ENCODE results near the gene NIT1. TPM values are rescaled to one million over a fixed set of nuclear protein-coding genes. Genes with fewer than 3 reads are reported as not detected.

NIT1 gene
- polyA plus RNA-seq, 4 donors = 47.8 to 55.3 (median 52.1) TPM

Other genes with a start within 250 kb of the NIT1 start
- gene ITLN1, start 232.9 kb upstream of the NIT1 start, polyA plus RNA-seq (ENCODE audit: insufficient read length in 4 of 4) = 1 to 10 TPM; 1.3 to 3.5 (median 2.1) TPM
- under 1 TPM in 1 of 4 donors, not detected in 3; 0.06 TPM for gene ITLN2, start 163.3 kb upstream of the NIT1 start, polyA plus RNA-seq (ENCODE audit: insufficient read length in 4 of 4)
- gene F11R, start 97.0 kb upstream of the NIT1 start, polyA plus RNA-seq (ENCODE audit: insufficient read length in 4 of 4) = 100 to 1,000 TPM in 1 of 4 donors, 10 to 100 TPM in 3; 81.3 to 103 (median 95.5) TPM
- gene TSTD1, start 79.1 kb upstream of the NIT1 start, polyA plus RNA-seq (ENCODE audit: insufficient read length in 4 of 4) = 10 to 100 TPM; 44.6 to 80.5 (median 47.9) TPM
- gene USF1, start 72.1 kb upstream of the NIT1 start, polyA plus RNA-seq (ENCODE audit: insufficient read length in 4 of 4) = 10 to 100 TPM; 55.0 to 59.3 (median 56.6) TPM
- 1 to 10 TPM; 1.8 to 2.3 (median 2.0) TPM for gene ARHGAP30, start 48.2 kb upstream of the NIT1 start, polyA plus RNA-seq (ENCODE audit: insufficient read length in 4 of 4)
- 1 to 10 TPM; 1.9 to 4.9 (median 3.4) TPM for gene NECTIN4, start 28.5 kb upstream of the NIT1 start, polyA plus RNA-seq (ENCODE audit: insufficient read length in 4 of 4)
- gene KLHDC9, start 19.7 kb upstream of the NIT1 start, polyA plus RNA-seq (ENCODE audit: insufficient read length in 4 of 4) = 10 to 100 TPM; 15.9 to 19.9 (median 18.3) TPM
- 10 to 100 TPM; 64.7 to 90.0 (median 71.0) TPM for gene PFDN2, start 68 bp upstream of the NIT1 start, polyA plus RNA-seq (ENCODE audit: insufficient read length in 4 of 4)
- gene DEDD, start 14.6 kb downstream of the NIT1 start, polyA plus RNA-seq (ENCODE audit: insufficient read length in 4 of 4) = 10 to 100 TPM; 47.2 to 59.6 (median 50.8) TPM
- gene UFC1, start 35.9 kb downstream of the NIT1 start, polyA plus RNA-seq (ENCODE audit: insufficient read length in 4 of 4) = 100 to 1,000 TPM; 147 to 165 (median 159) TPM
- gene USP21, start 41.4 kb downstream of the NIT1 start, polyA plus RNA-seq (ENCODE audit: insufficient read length in 4 of 4) = 10 to 100 TPM; 45.7 to 51.3 (median 51.0) TPM
- gene PPOX, start 48.3 kb downstream of the NIT1 start, polyA plus RNA-seq (ENCODE audit: insufficient read length in 4 of 4) = 10 to 100 TPM; 36.3 to 44.0 (median 37.4) TPM
- gene B4GALT3, start 59.4 kb downstream of the NIT1 start, polyA plus RNA-seq (ENCODE audit: insufficient read length in 4 of 4) = 10 to 100 TPM; 43.6 to 46.2 (median 44.9) TPM
- 1 to 10 TPM in 2 of 4 donors, under 1 TPM in 2; 0.66 to 1.4 (median 1.0) TPM for gene ADAMTS4, start 80.9 kb downstream of the NIT1 start, polyA plus RNA-seq (ENCODE audit: insufficient read length in 4 of 4)
- gene NDUFS2, start 84.3 kb downstream of the NIT1 start, polyA plus RNA-seq (ENCODE audit: insufficient read length in 4 of 4) = 100 to 1,000 TPM; 174 to 198 (median 193) TPM
- 10 to 100 TPM; 12.0 to 16.1 (median 15.4) TPM for gene FCER1G, start 97.2 kb downstream of the NIT1 start, polyA plus RNA-seq (ENCODE audit: insufficient read length in 4 of 4)
- gene APOA2, start 105.5 kb downstream of the NIT1 start, polyA plus RNA-seq (ENCODE audit: insufficient read length in 4 of 4) = 1 to 10 TPM in 1 of 4 donors, under 1 TPM in 2, not detected in 1; 0.13 to 6.0 (median 0.47) TPM
- gene TOMM40L, start 108.0 kb downstream of the NIT1 start, polyA plus RNA-seq (ENCODE audit: insufficient read length in 4 of 4) = 10 to 100 TPM; 14.5 to 15.5 (median 14.9) TPM
- gene NR1I3, start 120.1 kb downstream of the NIT1 start, polyA plus RNA-seq (ENCODE audit: insufficient read length in 4 of 4) = 1 to 10 TPM; 2.0 to 4.3 (median 3.8) TPM
- 1 to 10 TPM in 2 of 4 donors, under 1 TPM in 2; 0.91 to 1.6 (median 0.98) TPM for gene PCP4L1, start 140.6 kb downstream of the NIT1 start, polyA plus RNA-seq (ENCODE audit: insufficient read length in 4 of 4)
- gene MPZ, start 191.9 kb downstream of the NIT1 start, polyA plus RNA-seq (ENCODE audit: insufficient read length in 4 of 4) = 10 to 100 TPM in 1 of 4 donors, 1 to 10 TPM in 3; 4.2 to 12.5 (median 4.6) TPM
- 100 to 1,000 TPM; 265 to 291 (median 279) TPM for gene SDHC, start 196.3 kb downstream of the NIT1 start, polyA plus RNA-seq (ENCODE audit: insufficient read length in 4 of 4)
- 10 to 100 TPM; 11.8 to 16.8 (median 13.9) TPM for gene CFAP126, start 249.8 kb downstream of the NIT1 start, polyA plus RNA-seq (ENCODE audit: insufficient read length in 4 of 4)

All from right renal pelvis (tissue), 4 donors.